OCI-M2 (cell line): ENCODE measurements around the gene TNPO2.
"Not testable (repeated sequence)": the region's sequence is repeated elsewhere in the genome, so short reads cannot be mapped to it uniquely, and the experiment has no call there.

Experiments used
- DNase-seq: peaks from one replicate; lab custom pipeline; 2025; ENCODE audit not compliant: unreplicated experiment; lab: John Stamatoyannopoulos, UW

TNPO2 gene

GRCh38 chr19:12678039-12678438 lies 45.7 kb downstream of the TNPO2 start:
- DNase-seq, result not testable (repeated sequence)

GRCh38 chr19:12676928-12677327 lies 46.8 kb downstream of the TNPO2 start:
- no peak for DNase-seq

- peak; percentile 75 for DNase-seq
These were observed 47.3 kb downstream of the TNPO2 start for GRCh38 chr19:12676384-12676792.

- DNase-seq, result no peak
These were observed 47.8 kb downstream of the TNPO2 start for GRCh38 chr19:12675940-12676339.

GRCh38 chr19:12675399-12675798 lies 48.3 kb downstream of the TNPO2 start:
- DNase-seq, result no peak

- DNase-seq, result no peak
These were observed 51.0 kb downstream of the TNPO2 start for GRCh38 chr19:12672744-12673143.

GRCh38 chr19:12670159-12670928 lies 53.4 kb downstream of the TNPO2 start:
- DNase-seq, result no peak

GRCh38 chr19:12669270-12670158 lies 54.2 kb downstream of the TNPO2 start:
- DNase-seq, result peak; percentile 96

- no peak for DNase-seq
These were observed 54.8 kb downstream of the TNPO2 start for GRCh38 chr19:12668932-12669269.

GRCh38 chr19:12668346-12668745 lies 55.4 kb downstream of the TNPO2 start:
- DNase-seq, result no peak

GRCh38 chr19:12667731-12668302 lies 55.9 kb downstream of the TNPO2 start:
- no peak for DNase-seq

- DNase-seq, result peak; percentile 93
These were observed 57.3 kb downstream of the TNPO2 start, which contains the start of the genes MAN2B1 and WDR83 for GRCh38 chr19:12666265-12667048. TSS of gene MAN2B1 (minus strand) at chr19:12666742. CDS start at chr19:12666701, 41 bp downstream. TSS of gene WDR83 (plus strand) at chr19:12666807. CDS start at chr19:12669791, 2,984 bp downstream.

GRCh38 chr19:12665671-12666264 lies 58.0 kb downstream of the TNPO2 start:
- DNase-seq, result no peak

GRCh38 chr19:12665281-12665573 lies 58.5 kb downstream of the TNPO2 start:
- DNase-seq, result no peak

GRCh38 chr19:12664406-12665280 lies 59.1 kb downstream of the TNPO2 start:
- DNase-seq, result no peak

- DNase-seq, result no peak
These were observed 62.8 kb downstream of the TNPO2 start for GRCh38 chr19:12660980-12661379.

- no peak for DNase-seq
These were observed 65.8 kb downstream of the TNPO2 start for GRCh38 chr19:12657966-12658365.

- no peak for DNase-seq
These were observed 66.7 kb downstream of the TNPO2 start for GRCh38 chr19:12656899-12657571.

GRCh38 chr19:12655546-12655945 lies 68.2 kb downstream of the TNPO2 start:
- DNase-seq, result no peak
